RWPE2 (cell line): ENCODE measurements around the gene IKZF3.
A peak's percentile ranks its signal among the peaks of the same experiment; 100 is the strongest.

ENCODE experiments used
- ATAC-seq: fragments of 200-7000 bp; cut with Tn5 transposase; 3 replicates; pipeline ENCODE4 v1.9.1; 2021; ENCODE audit warnings: low read depth
- DNase-seq: peaks from one replicate; pipeline ENCODE4 v3.0.0-alpha.2; 2020; ENCODE audit warnings: low spot score
- H3K27ac ChIP-seq: fragments of 450-650 bp; 2 replicates; pipeline ENCODE4 v1.5.1; 2017; ENCODE audit warnings: mild to moderate bottlenecking; ENCODE audit not compliant: poor library complexity, severe bottlenecking
- H3K27me3 ChIP-seq: fragments of 250-450 bp; sonication (Bioruptor Pico); 2 replicates; pipeline ENCODE4 v1.5.1; 2021; ENCODE audit warnings: mild to moderate bottlenecking, moderate library complexity; ENCODE audit not compliant: insufficient read depth, poor library complexity, severe bottlenecking
- H3K36me3 ChIP-seq: fragments of 250-450 bp; sonication (Bioruptor Pico); 2 replicates; pipeline ENCODE4 v1.5.1; 2020; ENCODE audit warnings: low read depth, mild to moderate bottlenecking, moderate library complexity
- H3K4me1 ChIP-seq: fragments of 250-450 bp; sonication (Bioruptor Pico); 2 replicates; pipeline ENCODE4 v1.5.1; 2021; ENCODE audit warnings: mild to moderate bottlenecking, moderate library complexity; ENCODE audit not compliant: insufficient read depth, poor library complexity, severe bottlenecking
- H3K4me3 ChIP-seq: fragments of 250-450 bp; sonication (Bioruptor Pico); 2 replicates; pipeline ENCODE4 v1.5.1; 2021; ENCODE audit warnings: mild to moderate bottlenecking, moderate library complexity; ENCODE audit not compliant: severe bottlenecking
- H3K9me3 ChIP-seq: fragments of 250-450 bp; sonication (Bioruptor Pico); 2 replicates; pipeline ENCODE4 v1.5.1; 2021; ENCODE audit warnings: mild to moderate bottlenecking, moderate library complexity; ENCODE audit not compliant: severe bottlenecking
- CTCF ChIP-seq: fragments of 450-650 bp; IDR thresholded peaks from one replicate; pipeline ENCODE4 v1.5.1; 2017; ENCODE audit warnings: mild to moderate bottlenecking, moderate library complexity; ENCODE audit not compliant: poor library complexity, severe bottlenecking

The IKZF3 gene

GRCh38 chr17:39756380-39757079 is 107.6 kb downstream of the IKZF3 start:
- Histone ChIP-seq H3K4me1 (no peaks in the 10 kb centered on the region), H3K4me3 (no peak overlapping the region), H3K36me3 (no peaks in the 10 kb centered on the region), H3K27me3 (no peaks in the 10 kb centered on the region), H3K27ac (no peak overlapping the region), H3K9me3 (no peaks in the 10 kb centered on the region)
- TF ChIP-seq CTCF = no peak
- no peak for DNase-seq
- no peak for ATAC-seq

- Histone ChIP-seq H3K27ac (no peak overlapping the region), H3K27me3 (no peaks in the 10 kb centered on the region), H3K4me1 (peaks cover under 1% of the 10 kb centered on the region), H3K9me3 (no peaks in the 10 kb centered on the region), H3K4me3 (no peak overlapping the region), H3K36me3 (no peaks in the 10 kb centered on the region)
- DNase-seq (no peak), ATAC-seq (no peak)
- TF ChIP-seq CTCF = no peak
Observed at GRCh38 chr17:39755554-39756379, 108.3 kb downstream of the IKZF3 start.

- no peak for DNase-seq
Observed at GRCh38 chr17:39754958-39755553, 109.1 kb downstream of the IKZF3 start.

GRCh38 chr17:39754161-39754957 is 109.8 kb downstream of the IKZF3 start:
- H3K9me3 ChIP-seq = no peaks in the 10 kb centered on the region
- H3K27ac ChIP-seq = peak overlapping the region; percentile 44
- TF ChIP-seq CTCF = peak; percentile 98
- peak; percentile 81 for ATAC-seq
- H3K4me3 ChIP-seq = peak overlapping the region; percentile 43
- peak; percentile 90 for DNase-seq
- H3K4me1 ChIP-seq = peaks cover 14% of the 10 kb centered on the region
- no peaks in the 10 kb centered on the region for H3K27me3 ChIP-seq
- H3K36me3 ChIP-seq = no peaks in the 10 kb centered on the region

More at GRCh38 chr17:39754958-39755553, 109.1 kb downstream of the IKZF3 start:
- Histone ChIP-seq H3K9me3 (no peaks in the 10 kb centered on the region), H3K4me1 (peaks cover 7% of the 10 kb centered on the region), H3K36me3 (no peaks in the 10 kb centered on the region), H3K27me3 (no peaks in the 10 kb centered on the region), H3K4me3 (peak overlapping the region; percentile 43), H3K27ac (peak overlapping the region; percentile 44)
- ATAC-seq = no peak
- no peak for TF ChIP-seq CTCF
